Renal cortical epithelial cell (primary cell): ENCODE results near the gene CRYBA1. TPM values are rescaled to one million over a fixed set of nuclear protein-coding genes. Genes with fewer than 3 reads are reported as not detected.

Experiments
- DNase-seq: peaks from one replicate; pipeline ENCODE4 v3.0.0-alpha.2; 2011; ENCODE audit warnings: low read depth
- total RNA-seq: library from RNA; depleted of rRNA; stranded (reverse); fragments of >200 nt; gene quantifications from 2 replicates; pipeline ENCODE4 v1.2.3, GENCODE V29; 2014

Gene CRYBA1
- total RNA-seq, 1 donor from 2014 or later: not detected

- DNase-seq: no peak
These were observed 32.9 kb downstream of the CRYBA1 start for GRCh38 chr17:29279397-29280070.

GRCh38 chr17:29283496-29283895 is 36.8 kb downstream of the CRYBA1 start:
- no peak for DNase-seq

GRCh38 chr17:29283961-29284360 is 37.3 kb downstream of the CRYBA1 start:
- peak; percentile 27 for DNase-seq

- no peak for DNase-seq
These were observed 43.2 kb downstream of the CRYBA1 start for GRCh38 chr17:29289852-29290251.

GRCh38 chr17:29291163-29291752 is 44.6 kb downstream of the CRYBA1 start:
- DNase-seq: peak; percentile 77

- peak; percentile 15 for DNase-seq
These were observed 45.7 kb downstream of the CRYBA1 start for GRCh38 chr17:29292071-29292991.

GRCh38 chr17:29292992-29293889 is 46.6 kb downstream of the CRYBA1 start:
- no peak for DNase-seq

- peak; percentile 94 for DNase-seq
These were observed 47.4 kb downstream of the CRYBA1 start, which contains the start of gene NUFIP2 for GRCh38 chr17:29293890-29294579. Gene NUFIP2 (minus strand): TSS chr17:29294148. CDS start chr17:29294059, 89 bp downstream.

GRCh38 chr17:29294580-29294900 is 47.9 kb downstream of the CRYBA1 start:
- no peak for DNase-seq

GRCh38 chr17:29295420-29295819 is 48.8 kb downstream of the CRYBA1 start:
- DNase-seq: no peak

GRCh38 chr17:29299031-29299430 is 52.4 kb downstream of the CRYBA1 start:
- no peak for DNase-seq

GRCh38 chr17:29303386-29303785 is 56.7 kb downstream of the CRYBA1 start:
- DNase-seq: no peak

Other genes with a start within 250 kb of the CRYBA1 start
- not detected in 2 replicates for gene SEZ6, start 240.8 kb upstream of the CRYBA1 start, total RNA-seq
- gene PIPOX, start 203.7 kb upstream of the CRYBA1 start, total RNA-seq: 0.94 TPM in 1 of 2 replicates, not detected in the other
- 25.4 and 65.5 TPM in 2 replicates for gene MYO18A, start 66.5 kb upstream of the CRYBA1 start, total RNA-seq
- 39.9 and 66.9 TPM in 2 replicates for gene NUFIP2, start 47.3 kb downstream of the CRYBA1 start, total RNA-seq
- gene TAOK1, start 143.5 kb downstream of the CRYBA1 start, total RNA-seq: 46.7 and 101 TPM in 2 replicates